IMR-90 (cell line): Measurements from ENCODE around the gene DGAT2. TPM values are rescaled to one million over a fixed set of nuclear protein-coding genes. Genes with fewer than 3 reads are reported as not detected.

Source experiments
- ATAC-seq: fragments of 200-7000 bp; cut with Tn5 transposase; 2 replicates; pipeline ENCODE4 v1.9.1; 2020; ENCODE audit warnings: low read depth, mild to moderate bottlenecking, moderate library complexity
- BruUV-seq: library from RNA; stranded (reverse); fragments of 400-500 nt; replicated peaks from 2 replicates; lab custom pipeline; 2021; lab: Mats Ljungman, UMichigan
- CTCF ChIA-PET: fragments of 300-600 bp; formaldehyde crosslinking; extraction: SDS; loops from one replicate; lab custom pipeline; 2021; ENCODE audit warnings: antibody characterized with exemption; lab: Yijun Ruan, JAX
- POLR2A ChIA-PET: fragments of 300-600 bp; sonication (Branson Sonifier 250); formaldehyde crosslinking; loops from one replicate; lab custom pipeline; 2022; ENCODE audit warnings: antibody characterized with exemption; ENCODE audit not compliant: unreplicated experiment; lab: Charles Lee
- DNase-seq: peaks from one replicate; pipeline ENCODE4 v3.0.0; 2013
- H2AFZ ChIP-seq: replicated peaks from 2 replicates; pipeline ENCODE3; 2013; ENCODE audit warnings: low read length, mild to moderate bottlenecking; ENCODE audit not compliant: poor library complexity
- H2AK5ac ChIP-seq: 2 replicates; pipeline ENCODE4 v1.6.1; 2013; ENCODE audit warnings: low read depth, low read length, inconsistent platforms
- H2AK9ac ChIP-seq: replicated peaks from 2 replicates; pipeline ENCODE3; 2013; ENCODE audit warnings: mild to moderate bottlenecking, low read depth, low read length, moderate library complexity; ENCODE audit not compliant: poor library complexity
- H2BK120ac ChIP-seq: 2 replicates; pipeline ENCODE4 v1.6.1; 2013; ENCODE audit warnings: low read depth, low read length, inconsistent platforms
- H2BK15ac ChIP-seq: 3 replicates; pipeline ENCODE4 v1.6.1; 2013; ENCODE audit warnings: low read depth, low read length, inconsistent platforms
- H2BK20ac ChIP-seq: 2 replicates; pipeline ENCODE4 v1.6.1; 2013; ENCODE audit warnings: low read depth, mild to moderate bottlenecking, inconsistent platforms, low read length, moderate library complexity
- H2BK5ac ChIP-seq: 2 replicates; pipeline ENCODE4 v1.6.1; 2013; ENCODE audit warnings: mild to moderate bottlenecking, low read depth, low read length, inconsistent platforms; ENCODE audit not compliant: poor library complexity, severe bottlenecking
- H3K14ac ChIP-seq: replicated peaks from 2 replicates; pipeline ENCODE4 v1.6.1; 2013; ENCODE audit warnings: low read depth, low read length, inconsistent platforms
- H3K18ac ChIP-seq: 2 replicates; pipeline ENCODE4 v1.6.1; 2013; ENCODE audit warnings: low read depth, low read length, control low read depth
- H3K23ac ChIP-seq: 2 replicates; pipeline ENCODE4 v1.6.1; 2013; ENCODE audit warnings: low read depth, low read length, inconsistent platforms
- H3K27ac ChIP-seq: 2 replicates; pipeline ENCODE4 v1.5.1; 2013; ENCODE audit warnings: mild to moderate bottlenecking, control low read depth, low read length; ENCODE audit not compliant: insufficient read depth
- H3K27me3 ChIP-seq: 2 replicates; pipeline ENCODE4 v1.6.1; 2013; ENCODE audit warnings: low read length; ENCODE audit not compliant: control insufficient read depth, insufficient read depth
- H3K36me3 ChIP-seq: 2 replicates; pipeline ENCODE4 v1.6.1; 2013; ENCODE audit warnings: low read length, mixed read lengths; ENCODE audit not compliant: control insufficient read depth, insufficient read depth
- H3K4ac ChIP-seq: 2 replicates; pipeline ENCODE4 v1.6.1; 2013; ENCODE audit warnings: low read depth, low read length, inconsistent platforms
- H3K4me1 ChIP-seq: 2 replicates; pipeline ENCODE4 v1.6.1; 2013; ENCODE audit warnings: low read length, mixed read lengths; ENCODE audit not compliant: control insufficient read depth, insufficient read depth
- H3K4me2 ChIP-seq: 2 replicates; pipeline ENCODE4 v1.6.1; 2013; ENCODE audit warnings: low read depth, mild to moderate bottlenecking, control low read depth, low read length, moderate library complexity
- H3K4me3 ChIP-seq: 2 replicates; pipeline ENCODE4 v1.5.1; 2013; ENCODE audit warnings: low read depth, mild to moderate bottlenecking, control low read depth, low read length, moderate library complexity; ENCODE audit not compliant: insufficient read depth
- H3K56ac ChIP-seq: 2 replicates; pipeline ENCODE4 v1.6.1; 2013; ENCODE audit warnings: low read length, inconsistent platforms; ENCODE audit not compliant: insufficient read depth; ENCODE audit errors: extremely low read depth
- H3K79me1 ChIP-seq, 2 experiments: 2 replicates each; pipeline ENCODE4 v1.6.1; 2013; ENCODE audit warnings: low read length in 2 of 2, inconsistent platforms in 1 of 2, low read depth in 1 of 2
- H3K9ac ChIP-seq: 2 replicates; pipeline ENCODE4 v1.6.1; 2013; ENCODE audit warnings: low read depth, low read length, control low read depth
- H3K9me1 ChIP-seq: 2 replicates; pipeline ENCODE4 v1.6.1; 2013; ENCODE audit warnings: low read length, inconsistent platforms; ENCODE audit not compliant: insufficient read depth
- H3K9me3 ChIP-seq: 2 replicates; pipeline ENCODE4 v1.6.1; 2013; ENCODE audit warnings: low read length; ENCODE audit not compliant: control insufficient read depth, insufficient read depth
- H4K20me1 ChIP-seq: 2 replicates; pipeline ENCODE4 v1.6.1; 2013; ENCODE audit warnings: low read length, inconsistent platforms; ENCODE audit not compliant: insufficient read depth
- H4K5ac ChIP-seq: 2 replicates; pipeline ENCODE4 v1.6.1; 2013; ENCODE audit warnings: mild to moderate bottlenecking, low read depth, low read length, control low read depth
- H4K8ac ChIP-seq, 2 experiments: 2 replicates each; pipeline ENCODE4 v1.6.1; 2013; ENCODE audit warnings: low read depth in 2 of 2, low read length in 2 of 2, control low read depth in 1 of 2, inconsistent platforms in 1 of 2
- H4K91ac ChIP-seq: 2 replicates; pipeline ENCODE4 v1.6.1; 2013; ENCODE audit warnings: low read depth, low read length, inconsistent platforms; ENCODE audit not compliant: insufficient read depth
- CHD1 ChIP-seq: IDR thresholded peaks from 2 replicates; pipeline ENCODE4 v1.6.1; 2012; ENCODE audit warnings: low read depth, low read length, improper control_type of control experiment
- NFE2L2 ChIP-seq: fragments of 150-350 bp; IDR thresholded peaks from 2 replicates; pipeline ENCODE4 v1.6.1; 2016; ENCODE audit warnings: low read depth, mild to moderate bottlenecking, low read length
- RCOR1 ChIP-seq: IDR thresholded peaks from 2 replicates; pipeline ENCODE4 v1.6.1; 2012; ENCODE audit warnings: mild to moderate bottlenecking, low read length, improper control_type of control experiment; ENCODE audit not compliant: insufficient replicate concordance
- RFX5 ChIP-seq: IDR thresholded peaks from 2 replicates; pipeline ENCODE4 v1.8.0; 2012; ENCODE audit warnings: low read depth, mild to moderate bottlenecking, low read length, moderate library complexity
- SMC3 ChIP-seq: fragments of 150-350 bp; IDR thresholded peaks from 2 replicates; pipeline ENCODE4 v1.6.1; 2016; ENCODE audit warnings: low read depth, mild to moderate bottlenecking, antibody characterized with exemption, low read length, moderate library complexity
- USF2 ChIP-seq: fragments of 150-350 bp; IDR thresholded peaks from 2 replicates; pipeline ENCODE4 v1.6.1; 2017; ENCODE audit warnings: mild to moderate bottlenecking, antibody characterized with exemption, low read length, low read depth
- WGBS, 2 experiments: methylation state at CpG; one replicate each; pipeline versions ENCODE4 v1.1.5 to v1.1.7; 2013; ENCODE audit warnings: missing lambda C conversion rate in 2 of 2; ENCODE audit not compliant: insufficient read length in 1 of 2; ENCODE audit errors: extremely low coverage in 2 of 2; 5-methylcytosine and 5-hydroxymethylcytosine counted together
- dilution Hi-C: fragments of 300-500 bp; cut with HindIII; formaldehyde crosslinking; loops from one replicate; pipeline ENCODE4 v1.14.3; 2018; ENCODE audit warnings: low sequenced_read_pairs; ENCODE audit not compliant: unreplicated experiment
- in situ Hi-C: fragments of 300-500 bp; cut with MboI; formaldehyde crosslinking; loops from 3 replicates; pipeline ENCODE4 v1.14.3; 2019; ENCODE audit warnings: low sequenced_read_pairs, inconsistent platforms, mixed read lengths
- intact Hi-C: fragments of 100-400 bp; cut with micrococcal nuclease; formaldehyde crosslinking; loops from 2 replicates; pipeline ENCODE4 v1.10.0; 2022
- polyA plus RNA-seq, 3 experiments: library from polyadenylated mRNA; depleted of rRNA; stranded (reverse); fragments of >200 nt; gene quantifications; 2 replicates each; pipeline ENCODE4 v1.2.3, GENCODE V29; 2012; ENCODE audit warnings: low replicate concordance in 1 of 3
- total RNA-seq: library from RNA; depleted of rRNA; stranded (reverse); fragments of >200 nt; gene quantifications from 2 replicates; pipeline ENCODE4 v1.2.3, GENCODE V29; 2012

DGAT2 gene
- total and polyA plus RNA-seq, 2 of the 4 experiments (the other 2 are of a cell fraction), result 2.3 to 2.4 TPM

DNA sequence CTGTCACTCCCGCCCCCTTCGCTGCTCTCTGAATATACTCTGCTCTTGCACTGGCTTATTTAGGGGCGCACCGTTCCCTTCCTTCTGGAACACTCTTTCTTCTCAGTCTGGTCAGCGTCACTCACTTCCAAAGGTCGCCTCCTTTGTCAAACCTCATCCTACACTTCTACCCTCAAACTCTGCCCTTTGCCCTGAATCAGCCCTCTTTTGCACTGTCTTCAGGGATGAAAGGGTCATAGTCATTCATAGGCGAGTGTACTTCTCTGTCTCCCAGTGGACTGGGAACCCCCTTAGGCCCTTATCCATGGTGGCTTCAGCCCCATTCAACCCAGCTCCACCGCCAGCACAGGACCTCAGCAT is 35.5 kb upstream of the DGAT2 start:
- CTCF ChIA-PET, result no interaction called here
- peaks cover 2% of the 10 kb centered on the region; the same call in 1 of the 2 replicates for H3K9me3 ChIP-seq
- no peak overlapping the region for H3K56ac ChIP-seq

More for the DNA sequence above, 35.5 kb upstream of the DGAT2 start:
- Histone ChIP-seq H3K9ac (no peak overlapping the region), H2BK5ac (no peak overlapping the region), H4K91ac (no peak overlapping the region), H2BK120ac (no peak overlapping the region), H3K79me1 (no peaks in the 10 kb centered on the region), H3K27me3 (peaks cover 61% of the 10 kb centered on the region), H3K18ac (no peak overlapping the region), H3K23ac (no peak overlapping the region), H4K20me1 (no peaks in the 10 kb centered on the region), H2AK5ac (no peak overlapping the region), H3K27ac (no peak overlapping the region), H3K4me1 (no peaks in the 10 kb centered on the region), H2BK20ac (no peak overlapping the region), H4K5ac (no peak overlapping the region), H2AFZ (no peak overlapping the region), H3K4ac (no peak overlapping the region), H2AK9ac (no peak overlapping the region), H4K8ac (no peak overlapping the region), H3K4me2 (no peak overlapping the region), H3K4me3 (no peak overlapping the region), H3K36me3 (no peaks in the 10 kb centered on the region), H3K14ac (no peak overlapping the region), H3K9me1 (no peaks in the 10 kb centered on the region), H2BK15ac (no peak overlapping the region)
- in situ Hi-C loops, result no loop called here
- no peak for ATAC-seq
- no TSS peak for BruUV-seq
- 85% methylated on average over 6 of the region's 8 CpGs; no CpG with 5 or more reads in 1 of the 2 experiments for WGBS, 2 experiments
- dilution Hi-C loops, result no loop called here
- intact Hi-C loops, result no loop called here
- DNase-seq, result no peak
- POLR2A ChIA-PET, result no interaction called here
- no peak for TF ChIP-seq CHD1
- no peak for TF ChIP-seq RFX5
- TF ChIP-seq USF2, result no peak
- TF ChIP-seq NFE2L2, result no peak
- TF ChIP-seq RCOR1, result no peak
- no peak for TF ChIP-seq SMC3
